GM12878 (cell line): ENCODE measurements around the gene SURF4. TPM values are rescaled to one million over a fixed set of nuclear protein-coding genes. Genes with fewer than 3 reads are reported as not detected.
A peak's percentile ranks its signal among the peaks of the same experiment; 100 is the strongest.

Source experiments
- BACH1 ChIP-seq: fragments of 450-650 bp; IDR thresholded peaks from 2 replicates; pipeline ENCODE4 v1.6.1; 2017; ENCODE audit warnings: mild to moderate bottlenecking, borderline replicate concordance
- FOXM1 ChIP-seq: IDR thresholded peaks from 2 replicates; pipeline ENCODE4 v1.6.1; 2012; ENCODE audit warnings: low read depth, mild to moderate bottlenecking, inconsistent platforms, low read length, moderate library complexity
- MTA2 ChIP-seq: fragments of 450-650 bp; IDR thresholded peaks from 2 replicates; pipeline ENCODE4 v1.6.1; 2016; ENCODE audit warnings: low read depth, mild to moderate bottlenecking, moderate library complexity
- NR2F1 ChIP-seq: fragments of 450-650 bp; conservative IDR thresholded peaks from 2 replicates; pipeline ENCODE4 v1.6.1; 2017; ENCODE audit warnings: mild to moderate bottlenecking
- PBX3 ChIP-seq: IDR thresholded peaks from 2 replicates; pipeline ENCODE4 v1.6.1; 2011; ENCODE audit warnings: mild to moderate bottlenecking, low read depth, low read length, moderate library complexity; ENCODE audit not compliant: insufficient replicate concordance
- POU2F2 ChIP-seq: IDR thresholded peaks from 3 replicates; pipeline ENCODE4 v1.6.1; 2011; ENCODE audit warnings: low read depth, mild to moderate bottlenecking, low read length, borderline replicate concordance
- ZBTB4 ChIP-seq: fragments of 450-650 bp; formaldehyde crosslinking; IDR thresholded peaks from 2 replicates; pipeline ENCODE4 v1.4.0; 2022; ENCODE audit warnings: mild to moderate bottlenecking, moderate library complexity
- ZBTB40 ChIP-seq: fragments of 450-650 bp; IDR thresholded peaks from 2 replicates; pipeline ENCODE4 v1.6.1; 2016; ENCODE audit warnings: mild to moderate bottlenecking, moderate library complexity, borderline replicate concordance
- polyA plus RNA-seq, 11 experiments: library from polyadenylated mRNA; depleted of rRNA in 4 of 11; unstranded in 6 of 11; stranded (reverse) in 5 of 11; fragments of >200 nt; fragmentation: Nextera tagmentation in 4 of 11; fragmentation: Illumina TruSeq in 1 of 11; extraction: Ambion mirVana in 4 of 11; extraction: Trizol in 1 of 11; gene quantifications; 1 replicate in 1 of 11; 2 replicates in 10 of 11; pipeline versions ENCODE4 v1.2.1 to v1.2.3, GENCODE V29; 2011 to 2016; ENCODE audit warnings: inconsistent platforms in 2 of 11, missing spikeins in 2 of 11, low read depth in 1 of 11
- total RNA-seq, 4 experiments: library from RNA; depleted of rRNA in 3 of 4; stranded (reverse); fragments of >200 nt in 3 of 4; fragmentation: Illumina TruSeq in 1 of 4; extraction: Trizol in 1 of 4; gene quantifications; 2 replicates each; pipeline versions ENCODE4 v1.2.1 to v1.2.3, GENCODE V29; 2013 to 2021

The SURF4 gene
- total and polyA plus RNA-seq, 10 of the 15 experiments (the other 5 are each of a cell fraction or from before 2014, with no cell fraction given) = 6.4 to 134 (median 78.7) TPM

- TF ChIP-seq POU2F2 (no peak; the same call in 2 of the 3 replicates), NR2F1 (no peak), BACH1 (no peak), PBX3 (no peak), ZBTB40 (no peak), MTA2 (no peak), ZBTB4 (CRISPR knock-in tag) (no peak), FOXM1 (0 out of 2 replicates have a peak, but pooled peaks have one; percentile 18)
Measured at GRCh38 chr9:133352635-133353340, 23.1 kb downstream of the SURF4 start (continued).
